Stimulated activated naive CD4-positive, alpha-beta T cell treated with Interleukin-2 at 50 U/mL for 16 hours (primary cell): ENCODE data around the gene SLC16A5.
A peak's percentile ranks its signal among the peaks of the same experiment; 100 is the strongest.
"Not testable (repeated sequence)": the region's sequence is repeated elsewhere in the genome, so short reads cannot be mapped to it uniquely, and the experiment has no call there.

Experiments used
- DNase-seq: peaks from one replicate; lab custom pipeline; 2025; lab: John Stamatoyannopoulos, UW

Gene SLC16A5

GRCh38 chr17:75110234-75110937 lies 22.6 kb downstream of the SLC16A5 start:
- no peak for DNase-seq

GRCh38 chr17:75111777-75112335 lies 24.1 kb downstream of the SLC16A5 start:
- no peak for DNase-seq

- peak; percentile 83 for DNase-seq
Measured at GRCh38 chr17:75113798-75114551, 26.2 kb downstream of the SLC16A5 start.

GRCh38 chr17:75114552-75115314 lies 27.0 kb downstream of the SLC16A5 start:
- DNase-seq, result no peak

- DNase-seq, result no peak
Measured at GRCh38 chr17:75115555-75115954, 27.8 kb downstream of the SLC16A5 start.

- no peak for DNase-seq
Measured at GRCh38 chr17:75116737-75117136, 29.0 kb downstream of the SLC16A5 start.

GRCh38 chr17:75118307-75118706 lies 30.6 kb downstream of the SLC16A5 start:
- DNase-seq, result no peak

GRCh38 chr17:75124041-75124818 lies 36.5 kb downstream of the SLC16A5 start:
- DNase-seq, result peak; percentile 64

GRCh38 chr17:75124819-75125162 lies 37.0 kb downstream of the SLC16A5 start:
- no peak for DNase-seq

- DNase-seq, result no peak
Measured at GRCh38 chr17:75125984-75126383, 38.2 kb downstream of the SLC16A5 start.

- DNase-seq, result no peak
Measured at GRCh38 chr17:75126954-75127353, 39.2 kb downstream of the SLC16A5 start.

GRCh38 chr17:75127936-75128335 lies 40.2 kb downstream of the SLC16A5 start:
- not testable (repeated sequence) for DNase-seq

- no peak for DNase-seq
Measured at GRCh38 chr17:75128694-75129505, 41.1 kb downstream of the SLC16A5 start.

GRCh38 chr17:75129576-75129975 lies 41.8 kb downstream of the SLC16A5 start:
- DNase-seq, result no peak

- no peak for DNase-seq
Measured at GRCh38 chr17:75130059-75130631, 42.4 kb downstream of the SLC16A5 start.

- peak; percentile 32 for DNase-seq
Measured at GRCh38 chr17:75130632-75131277, 43.0 kb downstream of the SLC16A5 start.

- peak; percentile 62 for DNase-seq
Measured at GRCh38 chr17:75131278-75132017, 43.7 kb downstream of the SLC16A5 start, which contains the start of gene NT5C. TSS of gene NT5C (minus strand) at chr17:75131742. CDS start at chr17:75131707, 35 bp downstream.

- not testable (repeated sequence) for DNase-seq
Measured at GRCh38 chr17:75132018-75133000, 44.6 kb downstream of the SLC16A5 start.
